ENCODE data around the gene DCAF8. TPM values are rescaled to one million over a fixed set of nuclear protein-coding genes. Genes with fewer than 3 reads are reported as not detected.

The DCAF8 gene
- total RNA-seq, 2 donors from 2014 or later, result 103 to 121 TPM

DNA sequence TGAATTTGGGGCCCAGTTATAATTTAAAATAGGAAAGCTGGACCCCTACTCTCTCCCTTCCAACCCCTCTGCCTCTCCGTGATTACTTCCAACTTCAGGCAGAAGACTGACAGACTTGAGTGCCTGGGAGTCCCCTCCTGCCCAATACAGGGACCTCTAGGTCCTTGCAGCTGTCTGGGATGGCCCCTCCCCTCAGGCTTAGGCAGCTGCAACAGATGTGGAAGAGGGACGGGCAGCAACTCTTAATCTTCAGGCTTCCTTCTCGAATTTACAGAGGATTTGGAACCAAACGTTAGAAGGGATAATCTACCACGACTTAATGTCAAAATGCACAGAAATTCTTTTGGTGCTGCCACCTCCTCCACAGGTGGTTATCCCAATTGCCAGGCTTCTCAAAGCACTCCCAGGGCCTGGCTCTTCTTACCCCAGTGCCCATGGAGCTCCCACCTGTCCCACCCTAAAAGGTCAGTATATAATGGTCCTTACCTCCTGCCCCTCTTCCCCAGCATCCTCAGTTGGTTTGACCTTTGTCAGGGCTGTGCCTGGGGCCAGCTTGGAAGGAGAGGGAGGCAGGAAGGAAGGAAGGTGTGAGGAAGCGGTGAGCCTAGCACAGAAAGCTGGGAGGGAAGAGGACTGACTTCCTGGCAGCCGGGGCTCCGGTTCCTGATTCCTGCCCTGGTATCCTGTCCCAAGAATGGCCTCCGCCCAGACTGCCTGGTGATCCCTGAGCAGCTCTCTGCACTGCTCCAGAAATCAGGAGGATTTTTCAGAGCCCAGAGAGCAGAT is 54.4 kb downstream of the DCAF8 start:
- H3K4me3 ChIP-seq, result no peak overlapping the region
- H3K27me3 ChIP-seq, result no peaks in the 10 kb centered on the region
- H3K36me3 ChIP-seq, result peaks cover 19% of the 10 kb centered on the region
- no peaks in the 10 kb centered on the region for H3K9me3 ChIP-seq
- DNase-seq (ENCODE audit: low spot score), result peak; percentile 58
- peaks cover 6 to 64% of the 10 kb centered on the region in 2 donors for H3K4me1 ChIP-seq
- peak overlapping the region; percentile 95 for H3K27ac ChIP-seq
- TF ChIP-seq, protein P1, sequence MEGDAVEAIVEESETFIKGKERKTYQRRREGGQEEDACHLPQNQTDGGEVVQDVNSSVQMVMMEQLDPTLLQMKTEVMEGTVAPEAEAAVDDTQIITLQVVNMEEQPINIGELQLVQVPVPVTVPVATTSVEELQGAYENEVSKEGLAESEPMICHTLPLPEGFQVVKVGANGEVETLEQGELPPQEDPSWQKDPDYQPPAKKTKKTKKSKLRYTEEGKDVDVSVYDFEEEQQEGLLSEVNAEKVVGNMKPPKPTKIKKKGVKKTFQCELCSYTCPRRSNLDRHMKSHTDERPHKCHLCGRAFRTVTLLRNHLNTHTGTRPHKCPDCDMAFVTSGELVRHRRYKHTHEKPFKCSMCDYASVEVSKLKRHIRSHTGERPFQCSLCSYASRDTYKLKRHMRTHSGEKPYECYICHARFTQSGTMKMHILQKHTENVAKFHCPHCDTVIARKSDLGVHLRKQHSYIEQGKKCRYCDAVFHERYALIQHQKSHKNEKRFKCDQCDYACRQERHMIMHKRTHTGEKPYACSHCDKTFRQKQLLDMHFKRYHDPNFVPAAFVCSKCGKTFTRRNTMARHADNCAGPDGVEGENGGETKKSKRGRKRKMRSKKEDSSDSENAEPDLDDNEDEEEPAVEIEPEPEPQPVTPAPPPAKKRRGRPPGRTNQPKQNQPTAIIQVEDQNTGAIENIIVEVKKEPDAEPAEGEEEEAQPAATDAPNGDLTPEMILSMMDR (IDR thresholded peaks at IDR 0.05), result no peak

DNA sequence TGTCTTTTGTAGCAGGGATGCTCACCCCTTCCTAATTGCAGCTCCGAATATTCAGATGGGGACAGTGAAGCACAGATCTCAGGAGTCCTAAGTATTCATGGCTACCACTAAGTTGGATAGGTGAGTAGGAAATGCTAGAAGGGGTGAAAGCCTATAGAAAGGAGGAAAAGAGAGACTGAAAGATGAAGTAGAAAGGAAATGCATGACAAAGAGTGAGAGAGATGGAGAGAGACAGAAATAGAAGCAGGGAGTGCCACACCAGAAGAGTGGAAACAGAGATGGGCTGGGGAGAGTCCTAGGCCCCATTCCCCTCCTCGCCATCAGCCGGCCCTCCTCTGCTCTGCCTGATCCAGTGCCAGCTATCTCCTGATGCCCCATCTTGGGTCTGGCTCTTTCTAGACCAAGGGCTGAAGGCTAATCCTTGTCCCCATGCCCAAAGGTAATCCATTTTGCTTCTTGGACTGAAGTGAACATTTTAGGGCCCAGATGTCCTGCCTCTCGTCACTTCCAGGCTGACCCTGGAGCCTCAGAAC is 55.2 kb downstream of the DCAF8 start:
- peaks cover 11% of the 10 kb centered on the region for H3K36me3 ChIP-seq
- H3K4me1 ChIP-seq, result peaks cover 6 to 64% of the 10 kb centered on the region in 2 donors
- H3K9me3 ChIP-seq, result no peaks in the 10 kb centered on the region
- H3K4me3 ChIP-seq, result no peak overlapping the region
- TF ChIP-seq, protein P1 (IDR thresholded peaks at IDR 0.05), result no peak
- peak overlapping the region; percentile 95 for H3K27ac ChIP-seq
- DNase-seq (ENCODE audit: low spot score), result peak; percentile 54
- H3K27me3 ChIP-seq, result no peaks in the 10 kb centered on the region

DNA sequence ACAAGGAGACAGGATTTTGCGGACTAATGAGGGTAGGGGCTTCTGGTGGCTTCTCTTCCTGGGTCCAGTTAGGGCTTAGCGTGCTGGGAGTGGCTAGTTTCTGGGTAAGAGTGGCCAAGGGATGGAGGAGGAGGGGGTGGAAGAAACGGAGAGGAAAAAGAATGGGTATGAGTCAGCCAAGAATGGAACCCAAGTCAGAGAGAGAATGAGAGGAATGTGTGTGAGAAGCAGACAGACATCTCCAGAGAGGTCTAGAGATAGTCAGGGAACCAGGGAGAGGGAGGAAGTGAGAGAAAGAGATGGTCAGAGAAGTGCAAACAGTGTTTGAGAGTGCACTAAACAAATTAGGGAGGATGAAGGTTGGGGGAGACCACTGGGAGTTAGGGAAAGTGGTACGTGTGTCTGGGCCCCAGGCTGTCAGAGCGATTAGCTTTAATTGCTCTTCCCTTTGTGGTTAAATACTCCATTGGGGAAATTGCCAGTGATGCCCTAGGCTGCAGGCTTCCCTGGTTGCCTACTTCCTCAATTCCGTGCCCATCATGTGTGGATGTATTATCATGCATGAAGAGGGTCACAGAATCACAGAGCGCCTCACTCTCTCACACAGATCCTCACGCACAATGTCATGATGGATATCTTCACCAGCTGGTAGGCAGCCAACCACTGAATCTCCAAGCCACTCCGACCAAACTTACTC is 55.8 kb downstream of the DCAF8 start:
- no peaks in the 10 kb centered on the region for H3K9me3 ChIP-seq
- peak overlapping the region; percentile 85 to 95 for H3K4me3 ChIP-seq
- H3K27me3 ChIP-seq, result no peaks in the 10 kb centered on the region
- peak; percentile 56 for DNase-seq (ENCODE audit: low spot score)
- peak overlapping the region; percentile 95 for H3K27ac ChIP-seq
- H3K36me3 ChIP-seq, result peaks cover 5% of the 10 kb centered on the region
- TF ChIP-seq, protein P1 (IDR thresholded peaks at IDR 0.05), result no peak
- peaks cover 6 to 64% of the 10 kb centered on the region in 2 donors for H3K4me1 ChIP-seq

DNA sequence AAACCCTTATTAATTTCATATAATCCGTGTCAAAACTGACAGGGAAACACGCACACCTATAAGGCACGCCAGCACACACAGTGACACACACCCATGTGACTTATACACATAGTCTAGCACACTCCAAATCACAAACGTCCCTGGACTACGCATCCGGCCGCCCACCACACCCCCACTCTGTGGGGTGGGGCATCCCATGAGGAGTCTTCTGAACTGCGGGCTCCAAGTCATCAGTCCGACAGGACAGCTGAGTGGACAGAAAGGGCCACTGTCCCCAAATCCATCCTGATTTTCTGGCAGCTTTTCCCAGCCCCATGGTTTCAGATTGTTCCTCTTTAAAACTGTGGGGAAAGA is 56.3 kb downstream of the DCAF8 start:
- no peaks in the 10 kb centered on the region for H3K27me3 ChIP-seq
- H3K9me3 ChIP-seq, result no peaks in the 10 kb centered on the region
- no peaks in the 10 kb centered on the region for H3K36me3 ChIP-seq
- H3K4me1 ChIP-seq, result peaks cover 6 to 60% of the 10 kb centered on the region in 2 donors
- H3K27ac ChIP-seq, result peak overlapping the region; percentile 95
- peak; percentile 71 for DNase-seq (ENCODE audit: low spot score)
- TF ChIP-seq, protein P1 (IDR thresholded peaks at IDR 0.05), result no peak
- peak overlapping the region; percentile 85 to 95 for H3K4me3 ChIP-seq

DNA sequence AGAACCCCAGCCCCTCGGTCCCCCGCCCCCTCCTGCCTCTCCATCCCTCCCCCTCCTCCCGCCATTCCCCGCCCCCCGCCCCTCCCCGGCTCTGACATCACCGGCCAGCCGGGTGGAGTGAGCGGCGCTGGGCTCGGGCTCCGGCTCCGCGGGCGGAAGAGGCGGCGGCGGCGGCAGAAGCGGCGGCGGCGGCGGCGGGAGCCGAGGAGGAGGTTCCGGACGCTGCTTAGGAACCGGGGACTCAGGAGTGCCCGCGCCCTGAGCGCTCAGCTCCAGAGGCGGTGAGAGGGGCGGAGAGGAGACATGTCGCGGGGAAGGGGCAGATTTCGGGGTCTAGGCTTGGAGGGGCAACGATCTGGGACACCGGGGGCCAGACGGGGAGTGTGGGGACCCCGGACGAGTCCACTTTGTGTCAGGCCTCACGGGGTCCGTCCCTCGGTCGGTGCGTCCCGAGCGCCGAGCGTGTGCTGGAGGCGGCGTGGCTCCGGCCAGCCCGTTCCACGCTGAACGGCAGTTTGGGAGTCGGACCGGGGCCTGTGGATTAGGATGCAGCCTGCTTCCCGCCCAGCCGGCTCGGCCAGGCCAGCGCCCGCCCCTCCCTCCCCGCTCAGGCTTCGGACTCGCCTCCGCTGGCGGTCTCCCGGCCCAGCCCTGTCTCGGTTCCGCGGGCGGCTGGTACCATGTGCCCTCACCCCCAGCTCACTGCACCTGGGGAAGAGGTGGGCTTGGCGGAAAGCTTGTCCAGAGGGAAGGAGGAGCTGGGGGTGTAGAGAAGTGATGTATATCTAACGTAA is 56.9 kb downstream of the DCAF8 start, which contains the start of gene PEA15:
PEA15 (plus strand) TSS at position 143 of the 794 bp plus-strand sequence. CDS start 6,161 bp downstream, outside the sequence.
- H3K4me1 ChIP-seq, result peaks cover 2 to 54% of the 10 kb centered on the region in 2 donors
- peak; percentile 73 for DNase-seq (ENCODE audit: low spot score)
- H3K9me3 ChIP-seq, result no peaks in the 10 kb centered on the region
- peak within 1 kb of the TSS; percentile 85 to 95 for H3K4me3 ChIP-seq
- peak within 1 kb of the TSS; percentile 95 for H3K27ac ChIP-seq
- H3K36me3 ChIP-seq, result no peaks in the 10 kb centered on the region
- H3K27me3 ChIP-seq, result no peaks in the 10 kb centered on the region
- TF ChIP-seq, protein P1 (IDR thresholded peaks at IDR 0.05), result no peak

Measured in right atrium auricular region (tissue), 2 donors.